GM19043 (cell line): ENCODE results near the gene POU3F1.

Experiments
- ATAC-seq: cut with Tn5 transposase; IDR thresholded peaks from one replicate; pipeline ENCODE4 v1.9.1; 2021; ENCODE audit warnings: low read depth; ENCODE audit not compliant: unreplicated experiment

POU3F1 gene

DNA sequence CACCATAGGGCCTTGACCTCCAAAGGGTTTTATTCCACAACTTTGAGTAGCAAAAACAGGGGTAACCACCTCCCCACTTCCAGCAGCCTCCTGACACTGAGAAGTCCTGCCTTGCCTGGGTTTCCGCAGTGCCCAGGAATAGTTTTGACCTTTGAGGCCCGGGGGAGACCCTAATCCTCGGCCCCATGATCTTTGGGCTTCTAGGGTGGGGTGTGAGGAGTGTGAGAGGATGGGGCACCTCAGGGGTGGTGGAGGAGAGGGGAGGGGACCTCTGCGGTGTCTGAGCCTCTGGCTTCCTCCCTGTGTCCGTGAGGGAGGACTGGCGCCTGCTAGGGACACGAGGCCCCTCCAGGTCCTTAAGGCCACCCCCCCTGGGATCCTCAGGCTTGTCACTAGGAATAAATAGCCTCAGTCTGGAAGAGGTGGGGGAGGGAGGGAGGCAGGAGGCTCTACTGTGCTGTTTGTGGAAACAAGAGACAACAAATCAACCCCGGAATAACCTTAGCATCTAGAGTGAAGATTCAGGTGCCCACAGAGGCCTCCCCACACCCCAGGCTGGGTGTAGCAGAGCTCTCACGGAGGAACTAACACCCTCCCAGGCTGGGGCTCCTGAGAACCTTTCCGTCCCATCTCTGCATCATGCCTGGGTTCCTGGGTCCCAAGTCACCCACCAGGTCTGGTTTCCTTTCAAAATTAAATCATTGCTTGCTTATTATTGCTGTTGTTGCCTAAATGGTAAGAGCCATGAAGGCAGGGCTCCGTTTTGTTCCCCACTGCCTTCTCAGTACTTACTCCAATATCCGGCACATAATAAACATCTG, 40.4 kb downstream of the POU3F1 start:
- no peak for ATAC-seq

DNA sequence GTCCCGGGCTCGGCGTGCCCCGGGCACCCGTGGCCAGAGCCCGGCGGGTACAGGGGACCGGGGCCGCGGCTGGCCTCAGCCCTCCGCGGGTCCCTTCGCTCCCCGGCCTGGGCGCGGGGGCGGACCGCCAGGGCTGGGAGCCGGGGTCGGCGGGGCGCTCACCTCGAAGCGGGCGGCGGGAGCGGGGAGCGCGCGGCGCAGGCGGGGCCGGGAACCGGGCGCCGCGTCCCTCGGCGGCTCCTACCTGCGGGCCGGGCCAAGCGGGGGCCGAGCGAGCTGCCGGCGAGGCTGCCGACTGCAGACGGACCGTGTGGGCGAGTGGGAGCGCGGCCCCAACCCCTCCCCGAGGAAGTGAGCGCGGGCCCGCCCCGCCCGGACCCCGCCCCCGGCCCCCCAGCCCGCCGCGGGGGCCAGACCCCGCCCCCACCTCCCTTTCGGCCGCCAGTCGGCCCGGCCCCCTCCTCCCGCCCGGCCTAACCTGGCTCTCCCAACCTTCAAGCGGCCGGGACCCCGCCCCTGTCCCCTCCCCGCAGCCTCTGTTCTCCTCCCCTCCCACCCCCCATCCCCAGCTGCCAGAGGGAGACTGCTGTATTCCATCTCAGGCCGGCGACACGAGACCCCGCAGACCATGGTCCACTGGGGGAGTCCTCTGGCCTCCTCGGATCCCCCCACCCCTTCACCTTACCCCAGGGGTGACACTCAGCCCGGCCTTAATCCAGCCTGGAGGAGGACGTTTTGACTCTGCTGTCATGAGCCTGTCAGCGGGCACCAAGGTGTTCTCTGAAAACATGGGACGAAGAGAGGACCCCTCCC, 41.2 kb downstream of the POU3F1 start, which contains the start of gene FHL3:
Gene FHL3 (minus strand): TSS at position 320 of the 813 bp plus-strand sequence. CDS start 6,102 bp downstream, outside the sequence.
- ATAC-seq = no peak

DNA sequence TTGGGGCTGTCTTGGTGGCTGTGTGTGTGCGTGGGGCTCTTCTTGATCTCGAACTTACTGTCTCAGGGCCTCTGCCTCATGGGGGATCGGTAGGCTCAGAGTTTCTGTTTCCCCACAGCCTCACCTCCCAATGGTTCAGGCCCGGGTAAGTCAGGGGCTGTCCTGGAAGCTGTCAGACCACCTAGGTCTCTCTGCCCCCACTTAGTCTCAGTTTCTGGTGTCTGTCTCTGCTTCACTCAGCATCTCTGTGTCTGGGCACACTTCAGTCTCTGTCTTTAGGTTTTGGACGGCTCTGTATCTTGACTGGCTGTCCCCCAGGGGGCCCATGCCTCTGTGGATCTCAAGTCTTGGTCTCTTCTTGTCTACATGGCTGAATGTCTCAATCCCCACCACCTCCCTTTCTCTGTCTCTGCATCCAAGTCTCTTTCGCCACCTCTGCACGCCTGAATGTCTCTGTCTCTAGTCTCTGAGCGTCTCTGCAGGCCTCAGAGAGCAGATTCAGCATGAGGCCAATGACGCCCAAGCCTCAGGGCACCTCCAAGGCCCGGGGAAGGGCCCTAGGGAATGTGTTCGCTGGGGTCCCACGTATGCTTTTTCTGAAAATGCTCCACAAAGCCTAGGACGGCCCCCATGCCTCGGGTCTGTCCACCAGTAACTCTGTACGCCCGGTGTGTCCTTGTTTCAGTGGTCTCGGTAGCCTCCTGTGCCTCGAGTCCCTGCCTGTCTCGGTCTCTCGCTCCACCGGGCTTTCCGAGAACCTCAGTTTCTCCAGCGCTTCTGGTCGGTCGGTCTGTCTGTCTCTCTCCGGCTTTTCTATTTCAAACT, 42.1 kb downstream of the POU3F1 start:
- ATAC-seq = no peak

DNA sequence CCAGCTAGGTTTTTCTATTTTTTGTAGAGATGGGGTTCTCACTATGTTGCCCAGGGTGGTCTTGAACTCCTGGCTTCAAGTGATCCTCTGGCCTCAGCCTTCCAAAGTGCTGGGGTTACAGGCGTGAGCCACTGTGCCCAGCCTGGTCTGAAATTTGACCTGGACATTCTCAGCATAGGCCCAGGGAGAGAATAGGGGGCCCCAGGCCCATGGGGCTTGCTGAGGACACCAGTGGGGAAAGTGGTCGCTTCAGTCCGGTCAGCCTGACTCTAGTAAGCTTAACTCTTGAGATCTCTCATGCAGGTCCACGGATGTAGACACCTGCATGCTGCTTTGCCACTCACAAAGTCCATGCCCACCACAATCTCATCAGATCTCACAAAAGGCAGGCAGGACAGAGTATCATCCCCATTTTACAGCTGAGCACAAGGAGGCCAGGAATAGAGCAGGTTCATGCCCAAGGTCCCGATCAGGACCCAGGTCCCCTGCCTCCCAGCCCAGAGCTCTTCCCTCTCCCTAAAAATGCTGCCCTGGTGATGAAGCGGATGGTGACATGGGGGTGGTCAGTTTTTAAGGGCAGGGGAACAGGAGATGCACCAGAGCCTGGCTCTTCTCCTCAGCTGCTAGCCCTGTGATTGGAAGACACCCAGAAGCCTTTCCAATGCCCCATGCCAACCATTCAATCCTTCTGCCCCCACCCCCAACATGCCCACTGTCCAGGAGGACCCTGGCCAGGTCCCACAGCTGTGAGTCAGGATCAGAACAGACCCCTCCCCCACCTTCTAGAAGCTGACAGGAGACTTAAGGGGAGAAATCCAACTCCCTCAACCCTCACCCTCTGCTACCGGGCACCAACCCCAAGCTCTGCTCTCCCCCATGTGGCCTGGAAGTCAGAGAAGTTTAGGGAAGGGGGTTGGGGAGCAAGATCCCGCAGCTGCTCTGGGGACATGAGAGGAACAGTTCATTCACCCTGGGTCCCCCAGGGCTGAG, 43.0 kb downstream of the POU3F1 start:
- no peak for ATAC-seq

DNA sequence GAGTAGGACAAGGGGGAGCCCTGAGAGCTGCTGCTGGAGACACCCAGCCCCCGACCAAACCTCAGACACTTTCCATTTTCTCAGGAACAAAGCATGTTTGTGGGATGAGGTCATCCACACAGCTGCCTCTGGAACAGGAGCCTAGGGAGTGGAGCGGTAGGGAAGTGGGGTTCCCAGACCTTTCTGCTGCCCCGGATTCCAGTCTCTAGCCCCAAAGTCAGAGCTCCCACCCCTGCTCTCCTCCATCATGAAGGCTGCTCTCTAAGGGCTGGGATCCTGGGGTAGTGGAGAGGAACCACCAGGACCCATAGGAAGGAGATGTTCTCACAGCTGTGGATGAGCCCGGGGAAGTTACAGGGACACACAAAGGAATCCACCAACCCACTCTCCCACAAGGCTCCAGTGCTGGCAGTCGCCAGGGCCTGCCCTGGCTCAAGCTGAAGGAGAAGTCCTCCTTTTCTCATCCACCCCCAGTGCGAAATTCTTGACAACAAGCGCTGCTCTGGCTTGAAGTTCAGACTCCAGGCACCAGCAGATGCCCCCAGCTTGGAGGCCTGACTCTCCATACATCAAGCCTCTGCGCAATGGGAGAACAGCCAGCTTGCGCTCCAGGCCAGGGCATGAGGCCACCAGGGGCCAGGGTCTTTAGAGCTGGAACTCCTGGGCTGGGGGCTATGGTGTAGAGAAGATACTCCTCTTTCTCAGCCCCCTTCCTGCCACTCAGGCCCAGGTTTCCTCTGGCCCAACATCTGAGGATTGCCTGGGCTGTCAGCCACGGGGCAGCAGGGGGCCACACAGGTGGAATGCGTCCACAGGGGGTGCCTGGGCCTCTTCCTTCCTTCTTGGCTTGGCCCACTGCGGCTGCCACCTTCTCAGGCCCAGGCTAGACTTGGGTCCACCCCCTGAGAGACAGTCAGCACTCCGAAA, 45.8 kb downstream of the POU3F1 start:
- no peak for ATAC-seq

- ATAC-seq = no peak
Observed at GRCh38 chr1:38000233-38000528, 46.4 kb downstream of the POU3F1 start.

DNA sequence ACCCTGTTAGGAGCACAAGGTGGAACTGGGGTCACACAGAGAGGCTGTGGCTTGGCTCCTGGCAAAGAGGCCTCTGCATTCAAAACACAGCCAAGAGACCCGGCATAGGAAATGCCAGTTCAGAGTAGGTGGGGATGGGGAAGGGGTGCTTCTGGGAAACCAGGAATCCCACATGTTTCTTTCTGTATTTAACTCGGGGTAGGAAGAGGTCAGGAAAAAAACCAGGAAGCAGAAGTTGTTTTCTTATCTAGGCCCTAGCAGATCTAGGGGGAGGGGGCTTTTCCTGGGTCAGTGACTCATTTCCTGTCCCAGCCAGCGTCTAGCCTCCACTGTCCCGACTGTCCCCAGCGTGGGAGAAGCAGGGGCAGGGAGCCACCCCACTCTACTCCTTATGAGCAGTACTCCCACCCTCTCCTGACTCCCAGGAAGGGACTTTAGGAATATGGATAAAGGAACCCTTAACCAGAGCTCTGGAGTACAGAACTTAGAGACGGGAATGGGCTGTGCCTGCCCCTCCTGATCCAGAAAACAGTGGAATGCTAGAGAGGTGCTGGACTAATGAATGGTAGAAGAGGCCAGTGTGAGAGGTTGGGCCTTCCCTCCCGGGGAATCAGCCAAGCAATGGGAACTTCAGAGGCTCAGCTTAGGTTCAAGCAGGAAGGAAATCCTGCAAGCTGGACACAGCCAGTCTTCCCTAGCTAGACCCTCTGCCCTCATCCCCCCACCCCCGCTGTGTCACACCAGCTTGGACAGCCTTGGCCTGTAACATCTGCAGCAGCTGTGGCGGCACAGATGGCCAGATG, 47.0 kb downstream of the POU3F1 start:
- no peak for ATAC-seq

DNA sequence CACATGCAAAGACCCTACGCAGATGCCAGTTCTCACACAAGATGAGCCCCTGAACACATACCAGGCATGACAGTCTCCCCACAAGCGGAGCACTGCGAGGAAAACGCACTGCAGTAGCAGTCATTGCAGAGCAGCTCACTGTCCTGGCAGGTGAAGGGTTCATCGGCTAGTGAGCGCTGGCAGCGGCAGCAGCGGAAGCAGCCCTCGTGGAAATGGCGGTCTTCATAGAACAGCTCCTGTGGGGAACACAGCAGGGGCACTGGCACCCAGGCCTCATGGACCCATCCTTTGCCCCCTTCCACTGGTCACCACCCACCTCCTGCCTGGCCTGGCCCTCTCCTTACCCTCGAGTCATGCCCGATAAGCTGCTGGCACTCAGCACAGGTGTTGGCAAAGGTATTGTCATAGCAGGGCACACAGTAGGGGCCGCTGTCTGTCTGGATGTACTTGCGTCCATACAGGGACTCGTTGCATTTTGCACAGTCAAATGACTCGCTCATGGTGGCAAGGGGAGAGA, 47.6 kb downstream of the POU3F1 start:
- ATAC-seq = no peak

GRCh38 chr1:37998089-37998808, 48.3 kb downstream of the POU3F1 start:
- no peak for ATAC-seq

GRCh38 chr1:37997256-37998088, 49.1 kb downstream of the POU3F1 start:
- no peak for ATAC-seq

DNA sequence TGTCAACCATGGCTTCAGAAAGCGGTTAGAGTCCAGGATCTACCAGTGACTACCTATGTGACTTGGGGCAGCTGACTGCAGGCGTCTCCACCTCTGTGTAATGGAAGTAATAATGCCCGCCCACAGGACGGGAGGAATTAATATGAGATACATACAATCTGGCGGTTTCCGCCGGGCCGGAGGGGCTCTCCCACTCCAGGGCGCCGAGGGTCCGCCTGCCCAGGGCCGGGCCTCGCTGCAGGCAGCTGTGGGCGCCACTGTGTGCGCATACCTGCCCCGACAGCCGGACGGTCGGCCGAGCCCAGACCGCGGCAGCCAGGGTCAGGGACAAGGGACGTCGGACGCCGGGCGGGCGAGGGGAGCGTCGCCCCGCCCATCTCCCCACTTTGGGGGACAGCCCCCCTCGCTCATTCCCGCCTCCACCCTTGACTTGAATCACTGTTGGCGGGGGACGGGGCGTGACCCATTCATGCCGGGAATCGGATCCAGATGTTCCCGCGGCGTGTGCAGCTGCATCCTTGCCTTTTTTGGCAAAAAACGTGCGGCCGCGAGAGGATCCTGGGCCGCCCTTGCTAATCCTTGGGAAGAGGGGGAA, 50.7 kb downstream of the POU3F1 start:
- no peak for ATAC-seq

DNA sequence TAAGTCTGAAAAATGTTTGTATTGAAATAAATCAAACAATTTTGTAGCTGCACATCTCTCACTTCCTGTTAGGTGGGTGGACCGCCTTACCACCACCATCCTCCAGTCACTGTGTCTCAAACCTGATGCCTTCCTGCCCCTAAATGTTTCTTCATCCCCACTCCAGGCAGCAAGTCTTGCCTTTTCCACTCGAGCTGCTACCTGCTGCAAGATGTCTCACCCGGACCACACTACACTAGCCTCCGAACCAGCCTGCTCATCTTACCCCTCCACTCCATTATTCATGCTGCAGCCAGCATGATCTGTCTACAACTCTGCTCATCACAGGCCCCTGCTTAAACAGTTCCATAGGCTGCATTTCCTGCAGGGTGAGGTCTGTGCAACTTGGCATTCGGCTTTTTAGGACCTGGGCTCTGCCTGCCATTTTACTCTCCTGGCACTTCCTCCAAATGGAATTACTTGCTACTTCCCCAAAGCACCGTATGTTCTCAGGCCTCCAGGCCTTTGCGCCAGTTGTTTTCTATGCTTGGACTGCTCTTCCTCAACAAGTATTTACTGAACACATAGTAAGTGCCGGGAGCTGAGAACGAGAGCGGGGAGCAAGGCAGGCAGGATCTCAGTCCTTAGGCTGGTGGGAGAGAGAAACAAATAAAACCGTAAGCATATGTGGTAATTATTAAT, 51.6 kb downstream of the POU3F1 start:
- ATAC-seq = no peak
